ENCODE results near the gene TSEN2.
A peak's percentile ranks its signal among the peaks of the same experiment; 100 is the strongest.

Gene TSEN2

GRCh38 chr3:12557473-12558100 is 73.3 kb downstream of the TSEN2 start:
- H3K9me3 Mint-ChIP-seq = no peaks in the 10 kb centered on the region
- H3K4me1 Mint-ChIP-seq (ENCODE audit: low read depth) = peaks cover 67% of the 10 kb centered on the region
- peak overlapping the region; percentile 95 for H3K4me3 Mint-ChIP-seq
- no peak for DNase-seq
- peaks cover 29% of the 10 kb centered on the region for H3K27me3 Mint-ChIP-seq
- peak overlapping the region; percentile 95 for H3K27ac Mint-ChIP-seq
- H3K36me3 Mint-ChIP-seq (ENCODE audit: low read depth) = peaks cover 9% of the 10 kb centered on the region

- Mint-ChIP-seq H3K36me3 (ENCODE audit: low read depth) (peaks cover 13% of the 10 kb centered on the region), H3K9me3 (no peaks in the 10 kb centered on the region), H3K27me3 (peaks cover 20% of the 10 kb centered on the region), H3K4me3 (peak overlapping the region; percentile 95), H3K4me1 (ENCODE audit: low read depth) (peaks cover 70% of the 10 kb centered on the region), H3K27ac (peak overlapping the region; percentile 95)
- no peak for DNase-seq
These were observed 74.4 kb downstream of the TSEN2 start for GRCh38 chr3:12558706-12559105.

GRCh38 chr3:12559520-12559919 is 75.2 kb downstream of the TSEN2 start:
- peaks cover 65% of the 10 kb centered on the region for H3K4me1 Mint-ChIP-seq (ENCODE audit: low read depth)

GRCh38 chr3:12560505-12561190 is 76.4 kb downstream of the TSEN2 start:
- H3K4me1 Mint-ChIP-seq (ENCODE audit: low read depth) = peaks cover 70% of the 10 kb centered on the region
- H3K27ac Mint-ChIP-seq = peak overlapping the region; percentile 91
- peak overlapping the region; percentile 41 for H3K4me3 Mint-ChIP-seq
- no peak for DNase-seq
- peaks cover 27% of the 10 kb centered on the region for H3K36me3 Mint-ChIP-seq (ENCODE audit: low read depth)
- H3K9me3 Mint-ChIP-seq = peaks cover 6% of the 10 kb centered on the region
- H3K27me3 Mint-ChIP-seq = peaks cover 3% of the 10 kb centered on the region

More at GRCh38 chr3:12559520-12559919, 75.2 kb downstream of the TSEN2 start:
- Mint-ChIP-seq H3K4me3 (peak overlapping the region; percentile 13), H3K9me3 (no peaks in the 10 kb centered on the region), H3K27ac (peak overlapping the region; percentile 91), H3K36me3 (ENCODE audit: low read depth) (peaks cover 18% of the 10 kb centered on the region), H3K27me3 (peaks cover 13% of the 10 kb centered on the region)
- no peak for DNase-seq

- Mint-ChIP-seq H3K9me3 (peaks cover 10% of the 10 kb centered on the region), H3K4me1 (ENCODE audit: low read depth) (peaks cover 68% of the 10 kb centered on the region), H3K27ac (peak overlapping the region; percentile 91), H3K27me3 (no peaks in the 10 kb centered on the region), H3K36me3 (ENCODE audit: low read depth) (peaks cover 32% of the 10 kb centered on the region), H3K4me3 (peak overlapping the region; percentile 20)
- DNase-seq = no peak
These were observed 77.1 kb downstream of the TSEN2 start for GRCh38 chr3:12561397-12561796.

- no peak for DNase-seq
- Mint-ChIP-seq H3K27me3 (no peaks in the 10 kb centered on the region), H3K27ac (no peak overlapping the region), H3K9me3 (peaks cover 13% of the 10 kb centered on the region), H3K4me3 (no peak overlapping the region), H3K4me1 (ENCODE audit: low read depth) (peaks cover 71% of the 10 kb centered on the region), H3K36me3 (ENCODE audit: low read depth) (peaks cover 33% of the 10 kb centered on the region)
These were observed 78.2 kb downstream of the TSEN2 start for GRCh38 chr3:12562451-12562850.

- no peak overlapping the region for H3K27ac Mint-ChIP-seq
- no peaks in the 10 kb centered on the region for H3K27me3 Mint-ChIP-seq
- no peak for DNase-seq
- peaks cover 38% of the 10 kb centered on the region for H3K4me1 Mint-ChIP-seq (ENCODE audit: low read depth)
- H3K4me3 Mint-ChIP-seq = no peak overlapping the region
- peaks cover 74% of the 10 kb centered on the region for H3K36me3 Mint-ChIP-seq (ENCODE audit: low read depth)
- peaks cover 13% of the 10 kb centered on the region for H3K9me3 Mint-ChIP-seq
These were observed 82.7 kb downstream of the TSEN2 start for GRCh38 chr3:12566976-12567375.

- H3K4me1 Mint-ChIP-seq (ENCODE audit: low read depth) = peaks cover 26% of the 10 kb centered on the region
- DNase-seq = no peak
- no peak overlapping the region for H3K4me3 Mint-ChIP-seq
- H3K27ac Mint-ChIP-seq = no peak overlapping the region
- H3K27me3 Mint-ChIP-seq = no peaks in the 10 kb centered on the region
- H3K9me3 Mint-ChIP-seq = peaks cover 13% of the 10 kb centered on the region
- peaks cover 83% of the 10 kb centered on the region for H3K36me3 Mint-ChIP-seq (ENCODE audit: low read depth)
These were observed 84.5 kb downstream of the TSEN2 start for GRCh38 chr3:12568747-12569146.

- Mint-ChIP-seq H3K27ac (peak overlapping the region; percentile 64), H3K36me3 (ENCODE audit: low read depth) (peaks cover 86% of the 10 kb centered on the region), H3K4me3 (no peak overlapping the region), H3K4me1 (ENCODE audit: low read depth) (peaks cover 22% of the 10 kb centered on the region), H3K27me3 (no peaks in the 10 kb centered on the region), H3K9me3 (peaks cover 10% of the 10 kb centered on the region)
- DNase-seq = no peak
These were observed 85.6 kb downstream of the TSEN2 start for GRCh38 chr3:12569836-12570235.

- DNase-seq = no peak
- peaks cover 3% of the 10 kb centered on the region for H3K9me3 Mint-ChIP-seq
- H3K4me3 Mint-ChIP-seq = no peak overlapping the region
- H3K36me3 Mint-ChIP-seq (ENCODE audit: low read depth) = peaks cover 90% of the 10 kb centered on the region
- H3K27ac Mint-ChIP-seq = no peak overlapping the region
- H3K4me1 Mint-ChIP-seq (ENCODE audit: low read depth) = peaks cover 9% of the 10 kb centered on the region
- no peaks in the 10 kb centered on the region for H3K27me3 Mint-ChIP-seq
These were observed 87.7 kb downstream of the TSEN2 start for GRCh38 chr3:12571986-12572385.

- peaks cover 6% of the 10 kb centered on the region for H3K9me3 Mint-ChIP-seq
- peaks cover 94% of the 10 kb centered on the region for H3K36me3 Mint-ChIP-seq (ENCODE audit: low read depth)
- H3K27me3 Mint-ChIP-seq = no peaks in the 10 kb centered on the region
- no peak overlapping the region for H3K4me3 Mint-ChIP-seq
- H3K27ac Mint-ChIP-seq = peak overlapping the region; percentile 24
- no peak for DNase-seq
- peaks cover 2% of the 10 kb centered on the region for H3K4me1 Mint-ChIP-seq (ENCODE audit: low read depth)
These were observed 89.9 kb downstream of the TSEN2 start for GRCh38 chr3:12574131-12574530.

- peaks cover 2% of the 10 kb centered on the region for H3K4me1 Mint-ChIP-seq (ENCODE audit: low read depth)
- H3K9me3 Mint-ChIP-seq = peaks cover 6% of the 10 kb centered on the region
- no peak overlapping the region for H3K27ac Mint-ChIP-seq
- peaks cover 95% of the 10 kb centered on the region for H3K36me3 Mint-ChIP-seq (ENCODE audit: low read depth)
- no peak for DNase-seq
- H3K27me3 Mint-ChIP-seq = no peaks in the 10 kb centered on the region
- H3K4me3 Mint-ChIP-seq = no peak overlapping the region
These were observed 90.4 kb downstream of the TSEN2 start for GRCh38 chr3:12574661-12575060.

GRCh38 chr3:12577379-12577778 is 93.1 kb downstream of the TSEN2 start:
- peaks cover 94% of the 10 kb centered on the region for H3K36me3 Mint-ChIP-seq (ENCODE audit: low read depth)
- no peak overlapping the region for H3K4me3 Mint-ChIP-seq
- DNase-seq = no peak
- peaks cover 6% of the 10 kb centered on the region for H3K9me3 Mint-ChIP-seq
- peaks cover 2% of the 10 kb centered on the region for H3K4me1 Mint-ChIP-seq (ENCODE audit: low read depth)
- no peaks in the 10 kb centered on the region for H3K27me3 Mint-ChIP-seq
- no peak overlapping the region for H3K27ac Mint-ChIP-seq

GRCh38 chr3:12578742-12579141 is 94.5 kb downstream of the TSEN2 start:
- H3K4me3 Mint-ChIP-seq = no peak overlapping the region
- H3K27ac Mint-ChIP-seq = peak overlapping the region; percentile 29
- no peaks in the 10 kb centered on the region for H3K27me3 Mint-ChIP-seq
- peaks cover 2% of the 10 kb centered on the region for H3K4me1 Mint-ChIP-seq (ENCODE audit: low read depth)
- peaks cover 6% of the 10 kb centered on the region for H3K9me3 Mint-ChIP-seq
- DNase-seq = no peak
- H3K36me3 Mint-ChIP-seq (ENCODE audit: low read depth) = peaks cover 94% of the 10 kb centered on the region

- Mint-ChIP-seq H3K27me3 (no peaks in the 10 kb centered on the region), H3K36me3 (ENCODE audit: low read depth) (peaks cover 94% of the 10 kb centered on the region), H3K4me3 (no peak overlapping the region), H3K4me1 (ENCODE audit: low read depth) (peaks cover 2% of the 10 kb centered on the region), H3K27ac (peak overlapping the region; percentile 86), H3K9me3 (peaks cover 6% of the 10 kb centered on the region)
- no peak for DNase-seq
These were observed 95.2 kb downstream of the TSEN2 start for GRCh38 chr3:12579456-12579855.

All from activated T-cell treated with anti-CD3 and anti-CD28 coated beads, Interleukin-2, amount 50 U/mL, for 24 hours (primary cell).